DMS153 treated with DMSO at 0.1 percent for 48 hours (cell line): ENCODE results near the gene OLFM1.
"Not testable (repeated sequence)": the region's sequence is repeated elsewhere in the genome, so short reads cannot be mapped to it uniquely, and the experiment has no call there.

Experiments
- DNase-seq: peaks from one replicate; lab custom pipeline; 2025; ENCODE audit not compliant: unreplicated experiment; lab: John Stamatoyannopoulos, UW

The OLFM1 gene

DNA sequence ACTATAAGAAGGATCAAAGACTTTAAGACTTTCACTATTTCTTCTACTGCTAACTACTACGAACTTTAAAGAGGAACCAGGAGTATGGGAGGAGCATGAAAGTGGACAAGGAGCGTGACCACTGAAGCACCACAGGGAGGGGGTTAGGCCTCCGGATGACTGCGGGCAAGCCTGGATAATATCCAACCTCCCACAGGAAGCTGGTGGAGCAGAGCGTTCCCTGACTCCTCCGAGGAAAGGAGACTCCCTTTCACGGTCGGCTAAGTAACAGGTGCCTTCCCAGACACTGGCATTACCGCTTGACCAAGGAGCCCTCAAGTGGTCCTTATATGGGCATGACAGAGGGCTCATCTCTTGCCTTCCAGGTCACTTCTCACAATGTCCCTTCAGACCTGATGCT is 62.4 kb downstream of the OLFM1 start:
- DNase-seq = not testable (repeated sequence)

DNA sequence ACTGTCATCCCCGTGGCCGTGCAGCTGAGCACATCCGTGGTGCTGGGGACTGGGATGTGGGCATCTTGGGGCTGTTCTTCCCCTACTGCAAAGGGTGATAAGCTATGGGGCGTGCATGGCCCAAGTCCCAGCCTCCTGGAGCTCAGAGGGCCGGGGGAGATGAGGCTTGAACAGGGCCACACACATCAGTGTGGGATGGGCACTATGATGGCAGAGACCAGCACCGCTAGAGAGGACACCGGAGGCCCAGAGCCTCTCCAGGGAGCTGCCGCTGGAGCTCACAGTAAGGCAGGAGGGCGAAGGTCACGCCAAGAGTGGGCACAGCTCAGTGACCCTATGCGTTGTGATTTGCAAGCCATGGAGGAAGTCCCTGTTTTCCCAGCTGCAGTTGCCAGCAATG is 63.5 kb downstream of the OLFM1 start:
- DNase-seq = no peak

DNA sequence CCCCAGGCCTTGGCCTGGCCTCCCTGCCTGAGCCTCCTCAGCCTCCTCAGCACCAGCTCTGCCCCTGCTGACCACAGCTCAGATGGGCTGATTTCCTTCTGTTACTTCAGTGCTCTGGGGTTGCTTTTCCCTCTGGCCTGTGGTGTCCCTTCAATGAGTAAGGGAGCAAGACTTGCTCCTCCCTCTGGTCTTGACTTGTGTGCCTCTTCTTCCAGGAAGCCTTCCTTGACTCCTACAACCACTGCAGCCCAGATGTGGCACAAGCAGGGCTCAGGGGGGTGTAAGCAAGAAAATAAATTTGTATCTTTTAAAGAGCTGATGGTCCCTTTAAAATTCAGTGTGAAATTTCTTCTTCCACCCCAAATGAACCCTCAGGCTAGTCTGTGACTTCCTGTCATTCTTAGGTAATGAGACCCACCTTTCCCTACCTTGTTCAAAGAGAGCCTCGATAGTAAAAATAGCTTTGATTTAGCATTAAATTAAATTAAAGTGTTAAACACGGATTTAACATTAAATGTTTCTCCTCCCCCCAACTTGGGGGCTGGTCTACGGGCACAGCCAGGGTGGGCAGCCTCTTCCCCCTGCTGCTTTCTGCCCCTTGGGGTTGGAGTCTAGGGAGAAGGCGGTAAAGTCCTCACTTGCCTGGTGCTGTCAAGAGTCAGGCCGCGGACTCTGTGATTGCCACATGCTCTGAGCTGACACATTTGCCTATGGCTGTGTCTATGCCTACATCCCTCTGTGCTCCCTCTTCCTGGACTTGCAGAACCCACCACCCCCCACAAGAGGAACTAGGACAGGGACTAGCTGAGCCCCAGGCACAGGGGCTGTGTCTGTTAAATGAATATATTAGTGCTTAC is 64.5 kb downstream of the OLFM1 start:
- DNase-seq = no peak

DNA sequence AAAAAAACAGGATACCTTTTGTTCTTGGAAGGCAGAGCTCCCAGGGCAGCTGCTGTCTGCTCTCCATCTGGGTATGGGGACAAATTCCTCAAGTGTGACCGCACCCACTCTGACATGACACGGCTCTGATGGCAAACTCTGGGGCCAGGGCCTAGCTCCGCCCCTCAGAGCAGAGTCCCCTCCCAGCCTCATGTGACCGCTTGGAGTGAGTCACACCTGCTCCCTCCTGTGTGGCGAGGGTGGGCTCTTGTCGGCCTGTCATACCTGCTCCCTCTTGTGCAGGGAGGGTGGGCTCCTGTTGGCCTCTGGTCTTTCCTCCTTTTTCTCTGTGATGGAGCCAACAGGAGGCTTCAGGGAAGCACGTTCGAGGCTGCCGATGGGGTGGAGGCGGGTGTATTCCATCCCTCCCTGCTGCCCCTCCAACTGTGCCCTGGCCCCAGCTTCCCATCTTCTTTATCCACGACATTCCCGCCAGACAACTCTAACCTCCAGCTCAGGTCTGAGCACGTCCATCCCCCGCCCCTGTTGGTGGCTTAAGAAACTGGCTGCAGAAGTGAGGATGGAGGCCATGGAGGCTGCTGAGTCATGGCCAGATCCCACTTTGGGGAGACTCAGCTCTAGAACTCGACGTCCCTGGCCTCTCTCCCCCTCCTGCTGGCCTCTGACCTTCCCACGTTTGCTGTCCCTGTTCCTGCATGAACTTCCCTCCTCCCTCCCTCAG is 65.3 kb downstream of the OLFM1 start:
- DNase-seq = no peak

DNA sequence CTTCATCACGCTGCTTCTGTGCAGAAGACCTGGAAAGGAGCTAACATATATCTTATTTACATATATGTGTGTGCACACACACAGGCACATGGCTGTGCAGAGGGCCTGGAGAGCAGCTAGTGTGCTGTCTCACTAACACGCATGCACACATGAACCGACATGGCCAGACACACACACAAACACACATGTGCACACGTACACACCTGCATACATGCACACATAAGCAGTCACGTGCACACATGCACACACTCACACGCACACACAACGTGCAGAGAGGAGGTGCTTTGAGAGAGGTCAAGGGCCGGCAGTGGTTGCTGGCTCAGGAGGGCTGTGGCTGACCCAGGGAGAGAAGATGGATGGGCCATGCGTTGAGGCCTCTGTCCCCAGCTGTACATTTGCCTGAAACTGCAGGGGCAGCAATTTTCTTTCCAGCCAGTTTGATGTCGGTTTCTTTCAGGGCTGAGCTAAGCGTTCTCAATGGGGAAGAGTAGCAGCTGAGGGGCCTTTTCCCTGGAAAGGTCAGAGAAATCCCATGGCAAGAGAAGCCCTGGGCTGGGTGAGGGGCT is 66.7 kb downstream of the OLFM1 start:
- DNase-seq = no peak

DNA sequence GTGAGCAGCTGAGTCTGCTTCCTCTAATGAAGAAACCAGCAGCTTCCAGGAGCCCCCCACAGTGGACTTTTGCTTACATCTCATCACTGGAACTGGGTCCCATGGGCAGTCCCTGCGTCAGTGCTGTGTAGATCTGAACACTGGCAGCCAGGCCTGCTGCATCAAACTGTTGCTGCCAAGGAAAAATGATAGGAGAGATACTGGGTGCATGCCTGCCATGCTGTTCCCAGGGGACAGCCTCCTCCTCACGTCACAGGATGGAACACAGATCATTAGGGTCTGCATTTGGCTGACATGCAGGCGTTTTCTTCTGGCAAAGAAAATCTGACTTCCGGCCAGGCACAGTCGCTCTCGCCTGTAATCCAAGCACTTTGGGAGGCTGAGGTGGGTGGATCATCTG is 67.9 kb downstream of the OLFM1 start:
- no peak for DNase-seq

DNA sequence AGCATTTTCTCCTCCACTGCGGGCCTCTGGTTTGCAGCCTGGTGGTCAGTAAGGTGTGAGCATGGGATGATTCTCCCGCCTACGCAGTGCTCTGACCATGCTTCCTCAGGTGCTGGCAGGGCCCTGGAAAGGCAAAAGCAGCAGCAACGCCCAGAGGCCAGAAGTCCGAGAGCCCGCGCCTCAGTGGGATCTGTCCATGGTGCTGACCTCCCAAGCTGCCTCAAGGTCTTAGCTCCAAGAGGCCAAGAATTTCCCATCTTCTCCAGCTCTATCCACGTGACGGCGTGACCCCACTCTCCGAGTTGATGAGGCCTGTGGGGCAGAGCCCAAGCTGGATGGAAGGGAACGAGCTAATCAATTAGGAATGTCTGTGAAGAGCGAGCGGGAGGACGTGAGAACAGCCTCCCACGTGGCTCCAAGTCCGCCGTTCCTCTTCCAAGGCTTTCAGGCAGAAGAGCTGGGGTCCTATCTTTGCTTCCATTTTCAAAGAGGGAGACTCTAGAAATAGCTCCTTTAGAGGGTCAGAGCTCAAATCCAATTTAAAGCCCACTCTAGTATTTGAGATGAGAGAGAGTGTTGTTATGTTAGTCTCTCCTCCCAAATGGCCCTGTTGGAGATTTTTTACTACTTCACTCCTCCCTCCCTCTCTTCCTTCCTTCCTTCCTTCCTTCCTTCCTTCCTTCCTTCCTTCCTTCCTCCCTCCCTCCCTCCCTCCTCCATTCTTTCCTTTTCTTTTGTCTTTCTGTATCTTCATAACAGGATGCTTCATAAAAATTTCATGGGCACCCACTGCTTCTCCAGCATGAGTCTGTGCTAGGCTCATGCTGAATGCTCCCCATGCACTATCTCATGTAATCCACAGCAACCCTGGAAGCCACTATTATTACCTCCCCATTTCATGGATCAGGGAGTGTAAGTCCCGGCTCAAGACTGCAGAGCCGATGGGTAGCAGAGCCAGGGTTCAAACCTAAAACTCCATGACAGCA is 69.3 kb downstream of the OLFM1 start:
- DNase-seq = no peak

DNA sequence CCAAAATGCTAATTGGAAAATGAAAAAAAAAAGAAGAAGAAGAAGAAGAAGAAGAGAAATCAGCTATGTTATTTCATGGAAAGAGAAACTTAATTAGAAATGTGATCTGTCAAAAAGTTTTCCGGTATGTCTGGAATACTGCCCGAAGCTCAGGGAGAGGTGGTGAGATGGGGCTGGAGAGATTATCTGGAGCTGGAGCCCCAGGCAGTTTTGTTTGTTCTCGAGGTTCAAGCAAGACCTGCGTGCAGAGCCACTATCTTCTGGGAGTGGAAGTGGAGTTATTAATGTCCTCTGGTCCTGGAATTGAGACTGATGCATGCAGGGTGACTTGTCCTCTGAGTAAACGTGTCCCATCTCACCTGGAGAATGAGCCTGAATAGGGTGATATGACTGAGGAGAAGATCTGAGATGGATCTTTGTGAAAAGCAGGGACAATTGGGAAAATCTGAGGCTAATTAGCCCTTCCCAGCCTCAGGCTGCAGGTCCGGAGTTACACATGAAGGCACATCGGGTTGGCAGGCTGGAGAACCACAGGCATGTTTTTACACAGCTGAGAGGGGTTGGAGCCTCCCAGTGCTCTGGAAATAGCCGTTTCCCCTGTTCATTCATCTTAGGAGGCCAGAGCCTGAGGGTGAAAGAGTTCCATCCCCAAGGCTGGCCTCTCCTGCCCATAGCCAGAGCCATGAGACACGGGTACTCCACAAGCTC is 70.5 kb downstream of the OLFM1 start:
- DNase-seq = no peak

DNA sequence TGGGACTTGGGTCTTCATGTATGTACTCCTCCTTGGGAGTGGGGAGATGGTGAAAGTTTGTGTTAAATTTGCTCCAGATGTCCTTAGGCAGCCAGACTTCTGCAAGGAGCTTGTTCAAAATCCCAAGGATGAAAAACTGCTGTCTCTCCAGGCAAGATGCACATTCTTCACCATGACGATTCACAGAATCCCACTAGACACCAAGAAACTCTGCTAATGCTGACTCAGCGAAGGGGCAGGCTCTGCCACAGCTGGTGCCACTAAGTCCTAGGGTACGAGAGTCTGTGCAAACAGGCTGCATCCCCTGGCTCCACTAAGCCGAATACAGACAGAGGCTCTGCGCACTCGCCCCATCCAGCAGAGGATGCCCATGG is 71.1 kb downstream of the OLFM1 start:
- no peak for DNase-seq

DNA sequence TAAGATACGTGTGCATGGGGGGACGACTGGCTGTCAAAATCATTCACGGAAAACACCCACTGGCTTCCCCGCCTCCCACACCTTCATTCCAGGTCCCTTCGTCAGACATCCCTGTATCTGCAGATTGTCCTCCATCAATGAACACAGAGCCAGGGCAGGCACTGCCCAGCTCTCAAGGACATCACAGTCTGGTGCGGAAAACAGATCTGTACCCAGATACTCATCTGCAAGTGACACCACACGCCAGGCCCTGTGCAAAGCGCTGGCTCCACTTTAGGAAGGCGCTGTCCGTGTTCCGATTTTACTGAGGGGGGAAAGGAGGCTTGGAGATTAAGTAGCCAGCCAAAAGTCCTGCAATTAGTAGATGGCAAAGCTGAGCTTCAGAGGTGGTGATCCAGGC is 72.3 kb downstream of the OLFM1 start:
- DNase-seq = no peak

DNA sequence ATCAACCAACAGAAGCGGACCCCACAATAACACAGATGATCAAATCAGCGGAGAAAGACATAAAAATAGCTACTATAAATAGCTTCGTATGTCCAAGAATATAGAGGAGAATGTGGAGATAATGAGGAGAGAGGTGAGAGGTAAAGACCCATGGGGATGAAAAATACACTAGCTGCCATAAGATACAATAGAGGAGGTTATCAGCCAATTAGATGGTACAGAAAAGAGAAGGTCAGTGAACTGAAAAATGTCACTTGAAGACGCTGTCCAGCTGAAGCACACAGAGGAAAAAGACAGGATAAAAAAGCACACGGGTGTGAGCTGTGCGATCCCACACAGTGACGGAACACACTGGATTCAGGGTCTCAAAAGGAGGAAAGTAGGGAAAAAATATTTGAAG is 73.4 kb downstream of the OLFM1 start:
- DNase-seq = no peak

DNA sequence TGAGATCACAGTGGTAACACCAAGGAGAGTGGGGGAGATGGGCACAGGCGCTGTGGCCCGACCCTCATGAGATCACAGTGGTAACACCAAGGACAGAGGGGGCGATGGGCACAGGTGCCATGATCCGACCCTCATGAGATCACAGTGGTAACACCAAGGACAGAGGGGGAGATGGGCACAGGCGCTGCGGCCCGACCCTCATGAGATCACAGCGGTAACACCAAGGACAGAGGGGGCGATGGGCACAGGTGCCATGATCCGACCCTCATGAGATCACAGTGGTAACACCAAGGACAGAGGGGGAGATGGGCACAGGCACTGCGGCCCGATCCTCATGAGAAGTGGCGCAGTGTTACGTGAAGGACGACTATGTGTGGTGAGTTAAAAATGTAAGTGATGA is 75.1 kb downstream of the OLFM1 start:
- not testable (repeated sequence) for DNase-seq

DNA sequence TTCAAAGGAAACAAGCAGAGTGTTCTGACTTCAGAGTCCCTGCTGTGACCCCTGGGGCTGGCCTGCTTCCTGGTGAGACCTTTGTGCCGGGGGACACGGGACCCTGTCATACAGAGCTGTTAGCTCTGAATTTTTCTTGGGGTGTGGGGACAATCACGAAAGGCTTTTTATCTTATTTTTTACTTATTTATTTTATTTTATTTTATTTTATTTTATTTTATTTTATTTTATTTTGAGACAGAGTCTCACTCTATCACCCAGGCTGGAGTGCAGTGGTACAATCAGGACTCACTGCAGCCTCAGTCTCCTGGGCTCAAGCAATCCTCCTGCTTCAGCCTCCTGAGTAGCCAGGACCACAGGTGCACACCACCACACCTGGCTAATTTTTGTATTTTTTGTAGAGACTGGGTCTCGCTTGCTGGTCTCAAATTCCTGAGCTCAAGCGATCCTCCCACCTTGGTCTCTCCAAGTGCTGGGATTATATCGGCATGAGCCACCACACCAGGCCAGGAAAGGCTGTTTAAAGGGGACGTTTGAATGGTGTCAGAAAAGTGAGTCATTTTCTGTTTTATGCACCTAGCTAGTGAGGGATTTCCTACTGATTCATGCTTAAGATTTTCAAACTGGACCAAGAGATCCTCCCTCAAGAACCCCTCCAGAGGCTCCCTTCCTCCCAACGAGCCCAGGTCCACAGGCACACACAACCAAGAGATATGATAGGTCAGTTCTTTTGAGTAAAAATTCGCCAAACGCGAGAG is 75.7 kb downstream of the OLFM1 start:
- no peak for DNase-seq

DNA sequence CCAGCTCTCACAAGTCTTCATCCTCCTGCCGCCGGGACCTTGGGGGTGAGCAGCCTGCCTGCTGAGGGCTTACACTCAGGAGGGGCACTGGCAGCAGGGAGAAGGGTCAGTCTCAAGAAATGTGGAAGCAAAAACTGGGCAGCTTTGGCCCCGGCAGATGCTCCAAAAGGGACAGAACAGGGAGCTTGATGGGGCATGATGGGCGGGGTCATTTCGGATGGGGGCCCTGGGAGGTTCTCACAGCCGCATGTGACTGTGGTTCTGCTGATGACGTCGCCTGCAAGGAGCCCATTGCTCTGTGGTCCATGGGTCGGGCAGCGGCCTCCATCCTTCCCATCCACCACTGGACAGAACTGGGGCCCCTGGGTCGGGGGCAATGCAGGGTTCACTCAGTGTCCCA is 76.6 kb downstream of the OLFM1 start:
- DNase-seq = no peak

DNA sequence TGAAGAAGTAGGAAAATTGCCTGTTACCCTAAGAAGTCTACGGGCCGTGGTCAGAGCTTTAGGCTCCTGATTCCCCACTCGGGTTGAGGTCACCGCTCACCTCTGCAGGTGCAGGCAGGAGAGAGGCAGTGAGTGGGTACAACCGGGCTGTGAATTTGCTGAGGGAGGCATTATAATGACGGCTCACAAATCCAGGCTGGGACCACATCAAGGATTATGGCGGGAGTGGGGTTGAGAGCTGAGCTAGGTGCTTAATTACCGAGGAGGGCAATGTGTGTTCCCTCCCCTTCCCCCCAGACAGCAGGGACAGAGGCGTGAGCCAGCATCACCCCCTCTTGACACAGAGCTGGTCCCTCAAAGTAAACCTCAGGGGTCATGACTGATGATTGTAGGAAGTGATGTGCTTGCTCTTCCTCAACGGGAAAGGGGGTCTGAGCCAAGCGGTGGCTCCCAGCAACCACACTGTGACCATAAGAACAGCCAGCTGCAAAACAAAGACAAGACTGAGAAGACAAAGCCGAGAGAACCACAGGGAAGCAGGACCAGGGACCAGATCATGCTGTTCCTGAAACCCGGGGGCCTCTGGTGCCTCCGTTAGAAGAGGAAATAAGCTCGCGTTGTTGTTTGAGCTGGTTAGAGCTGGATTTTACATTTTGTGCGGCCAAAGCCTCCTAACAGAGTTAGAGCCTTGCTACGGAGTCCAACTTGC is 77.7 kb downstream of the OLFM1 start:
- no peak for DNase-seq

DNA sequence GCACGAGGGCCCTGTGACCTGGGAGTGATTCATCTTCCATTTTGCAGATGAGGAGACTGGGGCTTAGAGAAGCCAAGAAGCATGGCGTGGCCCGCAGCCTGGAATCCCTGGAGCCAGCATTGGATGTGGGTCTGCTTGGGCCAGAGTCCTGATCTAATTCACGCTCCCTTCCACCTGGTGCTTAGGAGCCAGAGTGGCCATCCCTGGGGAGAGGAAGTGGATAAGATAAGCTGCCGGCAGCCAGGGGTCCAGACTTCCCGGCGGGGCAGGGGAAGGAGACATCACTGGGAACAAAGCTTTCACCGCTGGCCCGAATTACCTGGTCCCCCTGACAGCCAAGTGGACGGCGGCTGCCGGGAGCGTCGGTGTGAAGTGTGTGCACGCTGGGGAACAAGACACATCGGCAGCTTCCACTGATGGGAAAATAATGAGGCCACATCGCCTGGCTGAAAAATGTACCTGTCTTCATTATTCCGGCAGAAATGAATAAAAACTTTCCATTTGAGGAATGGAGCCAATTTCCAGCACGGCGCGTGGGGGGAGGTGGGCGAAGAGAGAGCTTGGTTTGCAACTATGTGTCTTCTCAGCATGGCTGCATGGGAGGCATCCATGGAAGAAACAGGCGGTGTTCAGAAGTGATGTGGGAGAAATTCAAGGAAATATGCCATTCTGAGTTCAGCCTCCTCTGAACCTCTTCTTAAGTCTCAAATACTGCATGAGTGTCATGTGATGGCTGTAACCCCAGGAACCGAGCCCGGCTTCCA is 78.5 kb downstream of the OLFM1 start:
- DNase-seq = no peak

DNA sequence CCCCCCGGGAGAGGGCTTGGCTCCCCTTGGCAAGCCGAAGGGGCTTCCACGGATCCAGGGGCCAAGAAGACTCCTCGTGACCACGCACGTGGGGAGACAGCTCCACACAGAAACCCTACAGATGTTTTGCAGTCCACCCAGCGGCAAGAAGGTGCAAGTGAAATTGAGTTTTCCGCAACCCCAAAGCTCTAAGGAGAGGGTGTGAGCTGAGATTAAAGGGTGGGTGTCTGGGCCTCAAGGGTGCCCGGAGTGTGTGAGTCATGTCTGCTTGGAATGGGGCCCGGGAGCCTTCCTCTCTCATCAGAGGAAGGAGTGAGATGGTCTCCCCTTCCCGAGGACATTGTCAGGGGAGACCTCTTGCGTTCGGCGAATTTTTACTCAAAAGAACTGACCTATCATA is 79.1 kb downstream of the OLFM1 start:
- no peak for DNase-seq

DNA sequence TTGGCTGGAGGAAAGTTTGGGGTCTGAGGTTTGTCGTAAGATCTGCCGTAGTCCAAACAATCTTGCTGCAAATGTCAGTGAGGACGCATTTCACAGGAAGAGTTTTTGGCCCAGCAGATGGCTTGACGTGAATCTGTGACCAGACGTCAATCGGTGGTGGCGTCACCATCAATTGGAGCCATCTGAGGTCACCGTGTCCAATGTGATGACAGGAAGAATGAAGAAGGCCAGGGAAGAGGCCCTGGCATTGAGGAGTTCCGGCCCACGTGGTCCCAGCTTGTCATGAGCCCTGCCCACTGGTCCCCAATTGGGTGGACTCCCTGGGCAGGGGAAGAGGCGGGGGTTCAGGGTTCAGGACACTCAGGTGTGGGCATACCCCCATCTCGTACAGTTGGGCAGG is 79.9 kb downstream of the OLFM1 start:
- no peak for DNase-seq
